GM12875 (cell line): Measurements from ENCODE around the gene CPN2.

Source experiments
- H3K4me3 ChIP-seq: one replicate; pipeline ENCODE4 v1.5.1; 2011; ENCODE audit warnings: low read depth, low read length, control low read depth
- TF ChIP-seq, protein P1 (sequence below): IDR thresholded peaks from 2 replicates; pipeline ENCODE4 v1.5.1; 2011; ENCODE audit warnings: low read depth, mild to moderate bottlenecking, control low read depth, inconsistent platforms, low read length, moderate library complexity, borderline replicate concordance; ENCODE audit not compliant: insufficient read depth

Gene CPN2

DNA sequence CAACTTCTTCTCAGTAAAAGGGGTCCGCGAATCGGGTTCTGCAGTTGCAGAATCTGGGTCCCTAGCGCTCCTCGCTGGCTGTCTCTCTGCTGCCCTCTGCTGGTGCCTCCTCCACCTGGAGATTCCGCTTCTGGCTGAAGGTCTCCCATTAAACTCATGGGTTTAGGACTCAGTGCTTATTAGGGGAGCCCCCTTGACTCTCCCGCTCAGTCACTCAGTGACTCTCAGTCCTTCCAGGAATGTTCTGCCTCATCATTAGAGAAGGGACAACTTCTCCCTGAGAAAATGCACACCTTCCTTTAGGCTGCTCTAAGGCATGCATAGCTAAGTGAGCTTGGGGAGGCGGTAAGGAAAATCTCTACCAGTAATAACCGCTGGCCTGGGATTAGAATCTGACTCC lies 7.1 kb downstream of the CPN2 start:
- TF ChIP-seq, protein P1, sequence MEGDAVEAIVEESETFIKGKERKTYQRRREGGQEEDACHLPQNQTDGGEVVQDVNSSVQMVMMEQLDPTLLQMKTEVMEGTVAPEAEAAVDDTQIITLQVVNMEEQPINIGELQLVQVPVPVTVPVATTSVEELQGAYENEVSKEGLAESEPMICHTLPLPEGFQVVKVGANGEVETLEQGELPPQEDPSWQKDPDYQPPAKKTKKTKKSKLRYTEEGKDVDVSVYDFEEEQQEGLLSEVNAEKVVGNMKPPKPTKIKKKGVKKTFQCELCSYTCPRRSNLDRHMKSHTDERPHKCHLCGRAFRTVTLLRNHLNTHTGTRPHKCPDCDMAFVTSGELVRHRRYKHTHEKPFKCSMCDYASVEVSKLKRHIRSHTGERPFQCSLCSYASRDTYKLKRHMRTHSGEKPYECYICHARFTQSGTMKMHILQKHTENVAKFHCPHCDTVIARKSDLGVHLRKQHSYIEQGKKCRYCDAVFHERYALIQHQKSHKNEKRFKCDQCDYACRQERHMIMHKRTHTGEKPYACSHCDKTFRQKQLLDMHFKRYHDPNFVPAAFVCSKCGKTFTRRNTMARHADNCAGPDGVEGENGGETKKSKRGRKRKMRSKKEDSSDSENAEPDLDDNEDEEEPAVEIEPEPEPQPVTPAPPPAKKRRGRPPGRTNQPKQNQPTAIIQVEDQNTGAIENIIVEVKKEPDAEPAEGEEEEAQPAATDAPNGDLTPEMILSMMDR, result peak; percentile 92
- H3K4me3 ChIP-seq, result no peak overlapping the region

- TF ChIP-seq, protein P1, result no peak
- H3K4me3 ChIP-seq, result no peak overlapping the region
These were observed 7.6 kb downstream of the CPN2 start for GRCh38 chr3:194343561-194343893.

GRCh38 chr3:194342861-194343560 lies 8.1 kb downstream of the CPN2 start:
- no peak overlapping the region for H3K4me3 ChIP-seq
- TF ChIP-seq, protein P1, result no peak

- TF ChIP-seq, protein P1, result no peak
These were observed 10.2 kb downstream of the CPN2 start for GRCh38 chr3:194340757-194341400.

GRCh38 chr3:194339840-194340239 lies 11.3 kb downstream of the CPN2 start:
- TF ChIP-seq, protein P1, result no peak
- no peak overlapping the region for H3K4me3 ChIP-seq

More at GRCh38 chr3:194340757-194341400, 10.2 kb downstream of the CPN2 start:
- no peak overlapping the region for H3K4me3 ChIP-seq

- H3K4me3 ChIP-seq, result no peak overlapping the region
- TF ChIP-seq, protein P1, result 0 out of 2 replicates have a peak, but pooled peaks have one; percentile 10
These were observed 11.8 kb downstream of the CPN2 start for GRCh38 chr3:194339356-194339755.

DNA sequence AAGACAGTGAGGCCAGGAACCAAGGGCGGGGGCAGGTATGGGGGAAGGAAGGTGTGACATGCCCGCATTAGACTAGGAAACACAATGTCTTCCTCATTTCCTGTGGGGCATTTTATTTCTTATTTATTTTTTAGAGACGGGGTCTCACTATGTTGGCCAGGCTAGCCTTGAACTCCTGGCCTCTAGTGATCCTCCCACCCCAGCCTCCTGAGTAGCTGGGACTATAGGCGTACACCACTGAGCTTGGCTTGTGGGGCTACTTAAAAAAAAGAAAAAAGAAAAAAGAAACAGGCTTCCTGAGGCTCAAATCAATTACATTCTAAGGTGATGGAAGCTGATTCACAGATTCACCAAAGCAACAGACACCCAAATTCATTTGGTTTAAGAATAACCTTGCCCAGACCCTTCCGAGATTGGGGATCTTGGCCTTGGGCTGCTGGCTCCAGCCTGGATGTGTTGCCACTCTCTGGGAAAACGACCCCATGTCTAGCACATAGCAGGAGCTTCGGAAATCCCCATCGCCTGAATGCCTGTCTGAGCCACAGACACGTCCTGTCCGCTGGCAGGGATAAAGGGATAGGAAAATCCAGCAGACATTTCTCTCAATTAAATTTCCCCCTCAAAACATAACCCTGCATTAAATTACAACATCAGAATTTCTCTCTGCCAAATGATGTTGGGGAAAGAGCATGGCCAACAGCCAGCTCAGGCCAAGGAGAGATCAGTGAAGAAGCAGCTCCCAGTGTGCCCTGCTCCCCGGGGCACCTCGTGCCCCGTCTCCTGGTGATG lies 13.0 kb downstream of the CPN2 start:
- no peak overlapping the region for H3K4me3 ChIP-seq
- TF ChIP-seq, protein P1, result no peak
